ENCODE data around the gene TMEM92. TPM values are rescaled to one million over a fixed set of nuclear protein-coding genes. Genes with fewer than 3 reads are reported as not detected.

TMEM92 gene
- 0.09 and 0.16 TPM in 2 replicates for total RNA-seq

DNA sequence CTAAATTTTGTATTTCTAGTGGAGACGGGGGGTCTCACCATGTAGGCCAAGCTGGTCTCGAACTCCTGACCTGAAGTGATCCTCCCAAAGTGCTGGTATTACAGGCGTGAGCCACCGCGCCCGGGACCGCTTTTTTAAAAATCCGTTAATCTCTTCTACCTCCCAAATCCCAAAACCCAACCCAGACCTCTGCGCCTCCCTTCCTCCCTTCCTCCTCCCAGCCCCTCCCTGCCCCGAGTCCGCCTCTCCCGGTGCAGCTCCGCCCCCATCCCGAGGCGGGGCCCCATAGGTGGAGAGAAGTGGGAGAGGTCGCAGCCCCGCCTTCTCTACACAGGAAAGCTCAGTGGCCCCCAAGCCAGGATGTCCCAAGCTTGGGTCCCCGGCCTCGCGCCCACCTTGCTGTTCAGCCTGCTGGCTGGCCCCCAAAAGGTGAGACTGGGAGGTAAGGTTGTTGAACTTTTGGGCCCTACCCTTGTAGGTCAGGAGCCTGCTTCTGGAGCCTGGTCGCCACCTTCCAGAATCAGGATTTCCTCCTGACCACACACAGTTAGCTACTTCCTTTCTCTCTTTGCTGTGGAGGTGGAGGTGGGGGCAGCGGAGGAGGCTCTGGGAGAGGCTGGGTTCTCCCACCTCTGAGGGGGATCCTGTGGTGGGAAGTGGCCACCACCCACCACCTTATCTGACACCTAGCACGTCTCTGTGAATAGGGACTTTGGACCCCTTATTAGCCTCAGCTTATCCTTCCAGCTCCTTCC, at the start of gene TMEM92:
TMEM92 (plus strand) TSS at position 325 of the 755 bp plus-strand sequence; CDS start at position 361, 36 bp downstream.

Other genes with a start within 250 kb of the TMEM92 start
- gene ITGA3, start 218.4 kb upstream of the TMEM92 start, total RNA-seq: 7.9 and 22.2 TPM in 2 replicates
- gene PDK2, start 179.1 kb upstream of the TMEM92 start, total RNA-seq: 19.4 and 36.3 TPM in 2 replicates
- gene SAMD14, start 144.3 kb upstream of the TMEM92 start, total RNA-seq: 1.0 and 1.6 TPM in 2 replicates
- gene PPP1R9B, start 123.8 kb upstream of the TMEM92 start, total RNA-seq: 37.4 and 44.1 TPM in 2 replicates
- 0.26 and 0.47 TPM in 2 replicates for gene SGCA, start 108.5 kb upstream of the TMEM92 start, total RNA-seq
- gene COL1A1, start 72.8 kb upstream of the TMEM92 start, total RNA-seq: 1,180 and 1,635 TPM in 2 replicates
- 37.4 and 45.2 TPM in 2 replicates for gene XYLT2, start 71.7 kb downstream of the TMEM92 start, total RNA-seq
- gene MRPL27, start 98.7 kb downstream of the TMEM92 start, total RNA-seq: 62.3 and 77.3 TPM in 2 replicates
- gene EME1, start 98.8 kb downstream of the TMEM92 start, total RNA-seq: 0.52 and 0.79 TPM in 2 replicates
- 84.9 and 86.1 TPM in 2 replicates for gene LRRC59, start 123.1 kb downstream of the TMEM92 start, total RNA-seq
- gene ACSF2, start 151.8 kb downstream of the TMEM92 start, total RNA-seq: 47.8 and 57.2 TPM in 2 replicates
- gene CHAD, start 194.4 kb downstream of the TMEM92 start, total RNA-seq: not detected in 2 replicates
- 20.1 and 21.3 TPM in 2 replicates for gene RSAD1, start 204.4 kb downstream of the TMEM92 start, total RNA-seq
- gene MYCBPAP, start 234.0 kb downstream of the TMEM92 start, total RNA-seq: 1.3 and 2.6 TPM in 2 replicates